HEK293 (cell line): ENCODE data around the gene NCLN.

Experiments used
- MYNN ChIP-seq: fragments of 450-650 bp; formaldehyde crosslinking; IDR thresholded peaks from 2 replicates; pipeline ENCODE4 v1.5.1; 2016; ENCODE audit warnings: missing biosample characterization, missing genetic modification characterization, borderline replicate concordance
- TF ChIP-seq, protein P1 (sequence below): fragments of 450-650 bp; formaldehyde crosslinking; IDR thresholded peaks from 2 replicates; pipeline ENCODE4 v1.5.1; 2016; ENCODE audit warnings: missing biosample characterization, missing genetic modification characterization

DNA sequence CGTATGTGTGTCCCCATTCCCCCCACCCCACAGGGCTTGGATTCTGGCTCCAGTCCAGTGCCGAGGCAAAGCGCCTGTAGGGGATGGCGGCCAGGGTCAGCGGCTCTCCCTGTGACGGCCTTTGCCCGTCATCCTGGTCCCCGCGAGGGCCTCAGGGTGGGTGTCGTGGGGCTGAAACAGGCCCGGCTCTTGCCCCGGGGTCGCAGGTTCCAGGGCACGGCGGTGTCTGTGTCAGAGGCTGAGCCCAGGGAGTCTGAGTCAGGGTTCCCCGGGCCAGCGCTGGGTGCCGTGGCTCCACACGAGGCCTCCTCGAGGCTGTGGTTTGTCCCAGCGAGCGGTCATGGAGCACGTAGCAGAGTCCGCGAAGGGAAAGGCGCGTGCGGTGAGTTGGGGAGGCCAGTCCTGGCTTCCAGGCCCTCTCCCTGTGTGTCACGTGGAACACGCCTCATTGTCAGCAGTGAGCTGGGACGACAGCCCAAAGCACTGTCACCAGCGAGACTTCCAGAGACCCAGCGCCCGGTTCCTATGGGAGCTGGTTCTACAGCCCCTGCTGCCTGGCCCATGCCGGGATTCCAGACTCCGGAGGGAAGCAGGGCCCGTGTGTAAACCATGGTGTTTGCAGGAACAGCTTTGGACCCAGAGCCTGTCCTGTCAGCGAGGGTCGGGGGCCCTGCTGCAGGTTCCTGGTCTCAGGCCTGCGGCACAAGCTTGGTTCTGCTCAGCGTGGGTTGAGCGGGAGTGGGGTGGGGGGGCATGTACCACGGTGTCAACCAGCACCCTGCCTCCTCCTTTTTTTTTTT, 13.4 kb downstream of the NCLN start:
- TF ChIP-seq, protein P1, sequence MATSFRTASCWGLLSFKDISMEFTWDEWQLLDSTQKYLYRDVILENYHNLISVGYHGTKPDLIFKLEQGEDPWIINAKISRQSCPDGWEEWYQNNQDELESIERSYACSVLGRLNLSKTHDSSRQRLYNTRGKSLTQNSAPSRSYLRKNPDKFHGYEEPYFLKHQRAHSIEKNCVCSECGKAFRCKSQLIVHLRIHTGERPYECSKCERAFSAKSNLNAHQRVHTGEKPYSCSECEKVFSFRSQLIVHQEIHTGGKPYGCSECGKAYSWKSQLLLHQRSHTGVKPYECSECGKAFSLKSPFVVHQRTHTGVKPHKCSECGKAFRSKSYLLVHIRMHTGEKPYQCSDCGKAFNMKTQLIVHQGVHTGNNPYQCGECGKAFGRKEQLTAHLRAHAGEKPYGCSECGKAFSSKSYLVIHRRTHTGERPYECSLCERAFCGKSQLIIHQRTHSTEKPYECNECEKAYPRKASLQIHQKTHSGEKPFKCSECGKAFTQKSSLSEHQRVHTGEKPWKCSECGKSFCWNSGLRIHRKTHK (tag by site-specific recombination), result no peak
- no peak for TF ChIP-seq MYNN (tag by site-specific recombination)
